K562 (cell line): ENCODE results near the gene KCND1. TPM values are rescaled to one million over a fixed set of nuclear protein-coding genes. Genes with fewer than 3 reads are reported as not detected.

ENCODE experiments used
- ARNT ChIP-seq, 2 experiments: fragments of 450-650 bp; IDR thresholded peaks; 2 replicates each; pipeline ENCODE4 v1.6.1; 2016; ENCODE audit warnings: mild to moderate bottlenecking in 1 of 2
- CC2D1A ChIP-seq: fragments of 450-650 bp; IDR thresholded peaks from 2 replicates; pipeline ENCODE4 v1.6.1; 2017; ENCODE audit warnings: mild to moderate bottlenecking
- ESRRA ChIP-seq: fragments of 450-650 bp; IDR thresholded peaks from 2 replicates; pipeline ENCODE4 v1.6.1; 2014; ENCODE audit warnings: low read depth, mild to moderate bottlenecking, moderate library complexity, borderline replicate concordance
- ETS2 ChIP-seq: IDR thresholded peaks from 2 replicates; pipeline ENCODE4 v1.6.1; 2016; ENCODE audit warnings: borderline replicate concordance, missing genetic modification characterization, mild to moderate bottlenecking, moderate library complexity, missing compliant biosample characterization; ENCODE audit not compliant: poor library complexity, severe bottlenecking
- GABPB1 ChIP-seq: sonication (generic); formaldehyde crosslinking; IDR thresholded peaks from 2 replicates; pipeline ENCODE4 v1.8.0; 2022; ENCODE audit warnings: mild to moderate bottlenecking, missing genetic modification reagents
- HNRNPL ChIP-seq: fragments of 200-400 bp; formaldehyde crosslinking; IDR thresholded peaks from 2 replicates; pipeline ENCODE4 v1.6.1; 2017; ENCODE audit warnings: low read depth, mild to moderate bottlenecking, low read length
- MAFK ChIP-seq: IDR thresholded peaks from 2 replicates; pipeline ENCODE4 v1.6.1; 2011; ENCODE audit warnings: low read length, improper control_type of control experiment
- MTA1 ChIP-seq: fragments of 450-650 bp; IDR thresholded peaks from 2 replicates; pipeline ENCODE4 v1.6.1; 2017; ENCODE audit warnings: borderline replicate concordance
- NFRKB ChIP-seq: fragments of 450-650 bp; IDR thresholded peaks from 2 replicates; pipeline ENCODE4 v1.6.1; 2016; ENCODE audit warnings: low read depth
- NR2F6 ChIP-seq: fragments of 450-650 bp; formaldehyde crosslinking; IDR thresholded peaks from 2 replicates; pipeline ENCODE4 v1.4.0; 2020; ENCODE audit warnings: mild to moderate bottlenecking
- SMAD3 ChIP-seq: fragments of 450-650 bp; formaldehyde crosslinking; conservative IDR thresholded peaks from 2 replicates; pipeline ENCODE4 v1.4.0; 2020; ENCODE audit warnings: mild to moderate bottlenecking
- STAG1 ChIP-seq: sonication (generic); formaldehyde crosslinking; IDR thresholded peaks from 2 replicates; pipeline ENCODE4 v1.5.0; 2020; ENCODE audit warnings: missing genetic modification reagents, borderline replicate concordance
- TEAD1 ChIP-seq, 2 experiments: fragments of 450-650 bp in 1 of 2; sonication (generic) in 1 of 2; formaldehyde crosslinking; IDR thresholded peaks; 2 replicates each; pipeline versions ENCODE4 v1.4.0 to v1.8.0; 2020 to 2022; ENCODE audit warnings: mild to moderate bottlenecking in 2 of 2, missing genetic modification reagents in 1 of 2
- ZFX ChIP-seq: sonication (generic); formaldehyde crosslinking; IDR thresholded peaks from 2 replicates; pipeline ENCODE4 v1.8.0; 2022; ENCODE audit warnings: mild to moderate bottlenecking, missing genetic modification reagents, moderate library complexity
- ZNF224 ChIP-seq: sonication (generic); formaldehyde crosslinking; IDR thresholded peaks from 2 replicates; pipeline ENCODE4 v1.8.0; 2022; ENCODE audit warnings: mild to moderate bottlenecking, missing genetic modification reagents
- ZNF384 ChIP-seq: IDR thresholded peaks from 2 replicates; pipeline ENCODE4 v1.6.1; 2012; ENCODE audit warnings: low read depth, low read length, improper control_type of control experiment
- ZNF57 ChIP-seq: fragments of 450-650 bp; formaldehyde crosslinking; IDR thresholded peaks from 2 replicates; pipeline ENCODE4 v1.4.0; 2020; ENCODE audit warnings: mild to moderate bottlenecking, moderate library complexity
- ZNF589 ChIP-seq: fragments of 200-800 bp; sonication (Bioruptor generic); IDR thresholded peaks from 2 replicates; pipeline ENCODE4 v1.6.1; 2016; ENCODE audit warnings: low read depth, missing genetic modification characterization, missing compliant biosample characterization
- polyA plus RNA-seq, 8 experiments: library from polyadenylated mRNA; depleted of rRNA in 4 of 8; stranded (reverse) in 5 of 8; unstranded in 3 of 8; fragments of >200 nt; fragmentation: Nextera tagmentation in 2 of 8; fragmentation: Illumina TruSeq in 1 of 8; extraction: Ambion mirVana in 2 of 8; extraction: Trizol in 1 of 8; gene quantifications; 2 replicates each; pipeline versions ENCODE4 v1.2.1 to v1.2.3, GENCODE V29; 2011 to 2014; ENCODE audit warnings: inconsistent platforms in 1 of 8, missing spikeins in 1 of 8
- total RNA-seq, 7 experiments: library from RNA; depleted of rRNA in 6 of 7; stranded (reverse); fragments of >200 nt in 6 of 7; fragmentation: Illumina TruSeq in 2 of 7; extraction: Trizol in 2 of 7; gene quantifications; 2 replicates each; pipeline versions ENCODE4 v1.2.1 to v1.2.3, GENCODE V29; 2011 to 2021; ENCODE audit warnings: low replicate concordance in 1 of 7
- TF ChIP-seq, protein P1 (sequence below): fragments of 450-650 bp; IDR thresholded peaks from 2 replicates; pipeline ENCODE4 v1.6.1; 2016; ENCODE audit warnings: mild to moderate bottlenecking
- TF ChIP-seq, protein P2 (sequence below): fragments of 250-450 bp; sonication (Bioruptor Pico); IDR thresholded peaks from 2 replicates; pipeline ENCODE4 v1.5.0; 2020; ENCODE audit warnings: mild to moderate bottlenecking, borderline replicate concordance
- TF ChIP-seq, protein P3 (sequence below): sonication (generic); formaldehyde crosslinking; IDR thresholded peaks from 2 replicates; pipeline ENCODE4 v1.8.1; 2023; ENCODE audit warnings: missing genetic modification reagents, mild to moderate bottlenecking, borderline replicate concordance

The KCND1 gene
- total and polyA plus RNA-seq, 9 of the 15 experiments (the other 6 are each of a cell fraction or from before 2014, with no cell fraction given): 0.06 to 0.83 (median 0.39) TPM; not detected in 1

DNA sequence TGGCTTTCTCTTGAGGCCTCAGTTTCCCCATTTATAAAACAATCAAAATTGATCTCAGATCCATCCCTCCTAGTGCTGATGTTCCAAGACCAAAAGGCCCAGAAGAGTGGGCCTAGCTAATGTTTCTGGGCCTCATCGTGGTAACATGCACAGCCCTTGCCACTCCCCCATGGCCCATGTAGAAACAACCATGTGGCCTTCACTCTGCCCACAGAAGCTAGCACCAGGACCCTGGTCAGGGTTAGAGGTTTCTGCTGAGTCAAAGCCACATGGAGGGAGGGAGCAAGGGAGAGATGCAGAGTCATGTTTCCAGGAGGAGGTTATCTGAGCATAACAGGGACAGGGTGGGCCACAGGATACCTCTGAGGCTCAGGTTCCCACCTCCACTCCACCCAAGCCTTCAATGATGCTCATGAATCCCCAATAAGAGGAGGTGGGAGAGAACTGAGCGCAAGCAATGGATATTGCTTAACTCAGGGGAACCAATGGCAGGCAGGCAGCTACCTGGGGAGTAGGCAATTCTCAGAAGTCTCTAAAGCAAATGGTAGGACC lies 31.2 kb downstream of the KCND1 start (continued):
- TF ChIP-seq ARNT (IDR thresholded peaks at IDR 0.05) (0 out of 4 replicates have a peak, but pooled peaks of 1 of the 2 experiments have one; percentile 49), ESRRA (no peak), TEAD1 (CRISPR knock-in tag; IDR thresholded peaks at IDR 0.05) (peak in 1 of 2 experiments; percentile 80; a peak in 2 of 4 replicates), SMAD3 (CRISPR knock-in tag) (0 out of 2 replicates have a peak, but pooled peaks have one; percentile 47), CC2D1A (no peak), STAG1 (CRISPR knock-in tag) (no peak), ZNF384 (no peak), ZNF224 (CRISPR knock-in tag) (no peak), GABPB1 (CRISPR knock-in tag) (no peak), MAFK (peak; percentile 95), ZFX (CRISPR knock-in tag) (no peak), NR2F6 (CRISPR knock-in tag) (no peak), ETS2 (tag) (no peak), ZNF589 (CRISPR knock-in tag) (peak; percentile 79; the same call in 1 of the 2 replicates), MTA1 (no peak), NFRKB (peak; percentile 28; the same call in 1 of the 2 replicates), HNRNPL (no peak), ZNF57 (CRISPR knock-in tag) (no peak)
- TF ChIP-seq, protein P1, sequence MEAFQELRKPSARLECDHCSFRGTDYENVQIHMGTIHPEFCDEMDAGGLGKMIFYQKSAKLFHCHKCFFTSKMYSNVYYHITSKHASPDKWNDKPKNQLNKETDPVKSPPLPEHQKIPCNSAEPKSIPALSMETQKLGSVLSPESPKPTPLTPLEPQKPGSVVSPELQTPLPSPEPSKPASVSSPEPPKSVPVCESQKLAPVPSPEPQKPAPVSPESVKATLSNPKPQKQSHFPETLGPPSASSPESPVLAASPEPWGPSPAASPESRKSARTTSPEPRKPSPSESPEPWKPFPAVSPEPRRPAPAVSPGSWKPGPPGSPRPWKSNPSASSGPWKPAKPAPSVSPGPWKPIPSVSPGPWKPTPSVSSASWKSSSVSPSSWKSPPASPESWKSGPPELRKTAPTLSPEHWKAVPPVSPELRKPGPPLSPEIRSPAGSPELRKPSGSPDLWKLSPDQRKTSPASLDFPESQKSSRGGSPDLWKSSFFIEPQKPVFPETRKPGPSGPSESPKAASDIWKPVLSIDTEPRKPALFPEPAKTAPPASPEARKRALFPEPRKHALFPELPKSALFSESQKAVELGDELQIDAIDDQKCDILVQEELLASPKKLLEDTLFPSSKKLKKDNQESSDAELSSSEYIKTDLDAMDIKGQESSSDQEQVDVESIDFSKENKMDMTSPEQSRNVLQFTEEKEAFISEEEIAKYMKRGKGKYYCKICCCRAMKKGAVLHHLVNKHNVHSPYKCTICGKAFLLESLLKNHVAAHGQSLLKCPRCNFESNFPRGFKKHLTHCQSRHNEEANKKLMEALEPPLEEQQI: no peak
- TF ChIP-seq, protein P2, sequence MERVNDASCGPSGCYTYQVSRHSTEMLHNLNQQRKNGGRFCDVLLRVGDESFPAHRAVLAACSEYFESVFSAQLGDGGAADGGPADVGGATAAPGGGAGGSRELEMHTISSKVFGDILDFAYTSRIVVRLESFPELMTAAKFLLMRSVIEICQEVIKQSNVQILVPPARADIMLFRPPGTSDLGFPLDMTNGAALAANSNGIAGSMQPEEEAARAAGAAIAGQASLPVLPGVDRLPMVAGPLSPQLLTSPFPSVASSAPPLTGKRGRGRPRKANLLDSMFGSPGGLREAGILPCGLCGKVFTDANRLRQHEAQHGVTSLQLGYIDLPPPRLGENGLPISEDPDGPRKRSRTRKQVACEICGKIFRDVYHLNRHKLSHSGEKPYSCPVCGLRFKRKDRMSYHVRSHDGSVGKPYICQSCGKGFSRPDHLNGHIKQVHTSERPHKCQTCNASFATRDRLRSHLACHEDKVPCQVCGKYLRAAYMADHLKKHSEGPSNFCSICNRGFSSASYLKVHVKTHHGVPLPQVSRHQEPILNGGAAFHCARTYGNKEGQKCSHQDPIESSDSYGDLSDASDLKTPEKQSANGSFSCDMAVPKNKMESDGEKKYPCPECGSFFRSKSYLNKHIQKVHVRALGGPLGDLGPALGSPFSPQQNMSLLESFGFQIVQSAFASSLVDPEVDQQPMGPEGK: no peak
- TF ChIP-seq, protein P3, sequence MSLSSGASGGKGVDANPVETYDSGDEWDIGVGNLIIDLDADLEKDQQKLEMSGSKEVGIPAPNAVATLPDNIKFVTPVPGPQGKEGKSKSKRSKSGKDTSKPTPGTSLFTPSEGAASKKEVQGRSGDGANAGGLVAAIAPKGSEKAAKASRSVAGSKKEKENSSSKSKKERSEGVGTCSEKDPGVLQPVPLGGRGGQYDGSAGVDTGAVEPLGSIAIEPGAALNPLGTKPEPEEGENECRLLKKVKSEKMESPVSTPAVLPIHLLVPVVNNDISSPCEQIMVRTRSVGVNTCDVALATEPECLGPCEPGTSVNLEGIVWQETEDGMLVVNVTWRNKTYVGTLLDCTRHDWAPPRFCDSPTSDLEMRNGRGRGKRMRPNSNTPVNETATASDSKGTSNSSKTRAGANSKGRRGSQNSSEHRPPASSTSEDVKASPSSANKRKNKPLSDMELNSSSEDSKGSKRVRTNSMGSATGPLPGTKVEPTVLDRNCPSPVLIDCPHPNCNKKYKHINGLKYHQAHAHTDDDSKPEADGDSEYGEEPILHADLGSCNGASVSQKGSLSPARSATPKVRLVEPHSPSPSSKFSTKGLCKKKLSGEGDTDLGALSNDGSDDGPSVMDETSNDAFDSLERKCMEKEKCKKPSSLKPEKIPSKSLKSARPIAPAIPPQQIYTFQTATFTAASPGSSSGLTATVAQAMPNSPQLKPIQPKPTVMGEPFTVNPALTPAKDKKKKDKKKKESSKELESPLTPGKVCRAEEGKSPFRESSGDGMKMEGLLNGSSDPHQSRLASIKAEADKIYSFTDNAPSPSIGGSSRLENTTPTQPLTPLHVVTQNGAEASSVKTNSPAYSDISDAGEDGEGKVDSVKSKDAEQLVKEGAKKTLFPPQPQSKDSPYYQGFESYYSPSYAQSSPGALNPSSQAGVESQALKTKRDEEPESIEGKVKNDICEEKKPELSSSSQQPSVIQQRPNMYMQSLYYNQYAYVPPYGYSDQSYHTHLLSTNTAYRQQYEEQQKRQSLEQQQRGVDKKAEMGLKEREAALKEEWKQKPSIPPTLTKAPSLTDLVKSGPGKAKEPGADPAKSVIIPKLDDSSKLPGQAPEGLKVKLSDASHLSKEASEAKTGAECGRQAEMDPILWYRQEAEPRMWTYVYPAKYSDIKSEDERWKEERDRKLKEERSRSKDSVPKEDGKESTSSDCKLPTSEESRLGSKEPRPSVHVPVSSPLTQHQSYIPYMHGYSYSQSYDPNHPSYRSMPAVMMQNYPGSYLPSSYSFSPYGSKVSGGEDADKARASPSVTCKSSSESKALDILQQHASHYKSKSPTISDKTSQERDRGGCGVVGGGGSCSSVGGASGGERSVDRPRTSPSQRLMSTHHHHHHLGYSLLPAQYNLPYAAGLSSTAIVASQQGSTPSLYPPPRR (CRISPR knock-in tag): no peak
